B cell (primary cell): Measurements from ENCODE around the gene ZDHHC19.

Experiments
- EZH2 ChIP-seq: IDR thresholded peaks from 2 replicates; pipeline ENCODE4 v1.6.1; 2012; ENCODE audit warnings: borderline replicate concordance, low read depth, mild to moderate bottlenecking, moderate library complexity, low read length; ENCODE audit not compliant: insufficient read depth, poor library complexity, severe bottlenecking
- TF ChIP-seq, protein P1 (sequence below): fragments of 200-600 bp; IDR thresholded peaks from one replicate; pipeline ENCODE4 v1.8.0; 2022; ENCODE audit warnings: antibody characterized with exemption, mild to moderate bottlenecking

DNA sequence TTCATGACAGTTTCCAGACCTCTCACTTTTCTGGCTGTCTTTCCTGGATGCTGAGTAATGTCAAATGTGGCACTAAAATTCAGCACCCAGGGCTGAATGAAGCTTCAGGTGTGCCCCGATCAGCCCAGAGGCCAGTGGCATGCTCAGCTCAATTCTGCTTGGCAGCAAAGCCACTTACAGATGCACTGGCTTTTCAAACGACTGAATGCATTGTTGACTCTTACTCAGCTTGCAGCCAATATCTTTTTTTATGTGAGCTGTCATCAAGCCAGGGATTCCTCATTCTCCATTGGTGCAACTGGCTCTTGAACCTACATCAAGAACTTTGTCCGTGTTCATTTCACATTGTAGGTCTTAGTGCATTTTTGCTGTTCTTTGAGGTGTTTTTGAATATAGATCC, 60.7 kb downstream of the ZDHHC19 start:
- TF ChIP-seq, protein P1, sequence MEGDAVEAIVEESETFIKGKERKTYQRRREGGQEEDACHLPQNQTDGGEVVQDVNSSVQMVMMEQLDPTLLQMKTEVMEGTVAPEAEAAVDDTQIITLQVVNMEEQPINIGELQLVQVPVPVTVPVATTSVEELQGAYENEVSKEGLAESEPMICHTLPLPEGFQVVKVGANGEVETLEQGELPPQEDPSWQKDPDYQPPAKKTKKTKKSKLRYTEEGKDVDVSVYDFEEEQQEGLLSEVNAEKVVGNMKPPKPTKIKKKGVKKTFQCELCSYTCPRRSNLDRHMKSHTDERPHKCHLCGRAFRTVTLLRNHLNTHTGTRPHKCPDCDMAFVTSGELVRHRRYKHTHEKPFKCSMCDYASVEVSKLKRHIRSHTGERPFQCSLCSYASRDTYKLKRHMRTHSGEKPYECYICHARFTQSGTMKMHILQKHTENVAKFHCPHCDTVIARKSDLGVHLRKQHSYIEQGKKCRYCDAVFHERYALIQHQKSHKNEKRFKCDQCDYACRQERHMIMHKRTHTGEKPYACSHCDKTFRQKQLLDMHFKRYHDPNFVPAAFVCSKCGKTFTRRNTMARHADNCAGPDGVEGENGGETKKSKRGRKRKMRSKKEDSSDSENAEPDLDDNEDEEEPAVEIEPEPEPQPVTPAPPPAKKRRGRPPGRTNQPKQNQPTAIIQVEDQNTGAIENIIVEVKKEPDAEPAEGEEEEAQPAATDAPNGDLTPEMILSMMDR = no peak
- TF ChIP-seq EZH2 = no peak
